B cell (primary cell): ENCODE measurements around the gene ISOC2. TPM values are rescaled to one million over a fixed set of nuclear protein-coding genes. Genes with fewer than 3 reads are reported as not detected.

ENCODE experiments used
- ATAC-seq: fragments of 200-7000 bp; cut with Tn5 transposase; one replicate; pipeline ENCODE4 v1.10.0; 2021; ENCODE audit warnings: low read depth, mild to moderate bottlenecking, moderate number of reproducible peaks, moderate library complexity
- CTCF ChIA-PET: fragments of 350-600 bp; sonication (Branson Sonifier 250); formaldehyde crosslinking; loops from one replicate; lab custom pipeline; 2021; ENCODE audit warnings: antibody characterized with exemption, inconsistent platforms; lab: Charles Lee
- POLR2A ChIA-PET: fragments of 350-600 bp; sonication (Branson Sonifier 250); formaldehyde crosslinking; loops from one replicate; lab custom pipeline; 2021; ENCODE audit warnings: antibody characterized with exemption; lab: Charles Lee
- DNase-seq: peaks from one replicate; pipeline ENCODE4 v3.0.0; 2013
- H2AFZ ChIP-seq: 2 replicates; pipeline ENCODE4 v1.6.1; 2012; ENCODE audit warnings: mild to moderate bottlenecking, low read depth, low read length; ENCODE audit not compliant: insufficient read depth, poor library complexity, severe bottlenecking
- H3K27ac ChIP-seq, 2 donors: 1 replicate in 1 of 2; 2 replicates in 1 of 2; pipeline ENCODE4 v1.5.1; 2012 to 2013; ENCODE audit warnings: low read length in 2 of 2, mild to moderate bottlenecking in 2 of 2, moderate library complexity in 1 of 2
- H3K27me3 ChIP-seq, 4 experiments: fragments of 200-600 bp in 1 of 4; sonication (generic) in 1 of 4; replicated peaks in 1 of 4; 1 replicate in 2 of 4; 2 replicates in 2 of 4; pipeline versions ENCODE4 v1.6.1 to v1.7.0; 2013 to 2016; ENCODE audit warnings: low read length in 3 of 4, mild to moderate bottlenecking in 2 of 4, mixed read lengths in 1 of 4, moderate library complexity in 1 of 4; ENCODE audit not compliant: insufficient read depth in 4 of 4, control insufficient read depth in 3 of 4; ENCODE audit errors: control extremely low read depth in 1 of 4
- H3K36me3 ChIP-seq, 2 experiments: replicated peaks in 1 of 2; 1 replicate in 1 of 2; 2 replicates in 1 of 2; pipeline versions ENCODE4 v1.6.1 to v1.7.1; 2013; ENCODE audit warnings: low read length in 1 of 2; ENCODE audit not compliant: insufficient read depth in 2 of 2, control insufficient read depth in 1 of 2; ENCODE audit errors: control extremely low read depth in 1 of 2, extremely low read depth in 1 of 2
- H3K4me1 ChIP-seq, 2 donors: fragments of 200-600 bp in 1 of 2; sonication (generic) in 1 of 2; 1 replicate in 1 of 2; 2 replicates in 1 of 2; pipeline versions ENCODE4 v1.5.1 to v1.6.1; 2013 to 2017; ENCODE audit warnings: low read length in 2 of 2; ENCODE audit not compliant: control insufficient read depth in 2 of 2, insufficient read depth in 2 of 2
- H3K4me2 ChIP-seq: replicated peaks from 2 replicates; pipeline ENCODE3; 2012; ENCODE audit warnings: mild to moderate bottlenecking, low read depth, low read length; ENCODE audit not compliant: poor library complexity, severe bottlenecking
- H3K4me3 ChIP-seq, 5 experiments: fragments of 200-600 bp in 1 of 5; sonication (generic) in 1 of 5; 1 replicate in 3 of 5; 2 replicates in 2 of 5; pipeline versions ENCODE4 v1.5.1 to v1.7.0; 2011 to 2016; ENCODE audit warnings: low read length in 4 of 5, mild to moderate bottlenecking in 4 of 5, low read depth in 2 of 5, control low read depth in 1 of 5, moderate library complexity in 1 of 5; ENCODE audit not compliant: insufficient read depth in 1 of 5; ENCODE audit errors: control extremely low read depth in 1 of 5, extremely low read depth in 1 of 5
- H3K79me2 ChIP-seq: fragments of 200-600 bp; sonication (generic); one replicate; pipeline ENCODE4 v1.6.0; 2016; ENCODE audit warnings: low read length; ENCODE audit not compliant: control insufficient read depth, insufficient read depth
- H3K9ac ChIP-seq: fragments of 200-600 bp; sonication (generic); 2 replicates; pipeline ENCODE4 v1.6.1; 2017; ENCODE audit warnings: mild to moderate bottlenecking, low read length, moderate library complexity
- H3K9me3 ChIP-seq, 3 donors: one replicate each; pipeline versions ENCODE4 v1.6.1 to v1.7.1; 2013; ENCODE audit warnings: low read length in 2 of 3; ENCODE audit not compliant: control insufficient read depth in 2 of 3, insufficient read depth in 1 of 3; ENCODE audit errors: control extremely low read depth in 1 of 3
- H4K20me1 ChIP-seq: 2 replicates; pipeline ENCODE4 v1.6.0; 2012; ENCODE audit warnings: mild to moderate bottlenecking, low read length; ENCODE audit not compliant: insufficient read depth, control insufficient read depth, poor library complexity, severe bottlenecking
- H3K27ac Mint-ChIP-seq: one replicate; pipeline ENCODE4 v1.8.0; 2021; ENCODE audit warnings: mixed read lengths
- H3K27me3 Mint-ChIP-seq: one replicate; pipeline ENCODE4 v1.8.0; 2021; ENCODE audit warnings: mixed read lengths
- H3K4me1 Mint-ChIP-seq: one replicate; pipeline ENCODE4 v1.8.0; 2021; ENCODE audit warnings: mixed read lengths
- H3K4me3 Mint-ChIP-seq: one replicate; pipeline ENCODE4 v1.8.0; 2021; ENCODE audit warnings: mixed read lengths
- H3K9me3 Mint-ChIP-seq: one replicate; pipeline ENCODE4 v1.8.0; 2022; ENCODE audit warnings: mixed read lengths; ENCODE audit not compliant: insufficient read depth
- EZH2 ChIP-seq: IDR thresholded peaks from 2 replicates; pipeline ENCODE4 v1.6.1; 2012; ENCODE audit warnings: borderline replicate concordance, low read depth, mild to moderate bottlenecking, moderate library complexity, low read length; ENCODE audit not compliant: insufficient read depth, poor library complexity, severe bottlenecking
- WGBS: methylation state at CpG from one replicate; pipeline ENCODE4 v1.1.5; 2013; ENCODE audit warnings: missing lambda C conversion rate; ENCODE audit not compliant: insufficient coverage; 5-methylcytosine and 5-hydroxymethylcytosine counted together
- intact Hi-C: fragments of 100-400 bp; cut with micrococcal nuclease; formaldehyde crosslinking; loops from one replicate; pipeline ENCODE4 v1.10.0; 2022
- polyA plus RNA-seq: library from polyadenylated mRNA; depleted of rRNA; stranded (reverse); fragments of >200 nt; gene quantifications from 2 replicates; pipeline ENCODE4 v1.2.3, GENCODE V29; 2012
- total RNA-seq, 2 donors: library from RNA; stranded (reverse); fragments of 120-200 nt in 1 of 2; gene quantifications; 1 replicate in 1 of 2; 2 replicates in 1 of 2; pipeline versions ENCODE4 v1.2.3 to v1.2.4, GENCODE V29; 2013 to 2022
- TF ChIP-seq, protein P1 (sequence below): fragments of 200-600 bp; IDR thresholded peaks from one replicate; pipeline ENCODE4 v1.8.0; 2022; ENCODE audit warnings: antibody characterized with exemption, mild to moderate bottlenecking

The ISOC2 gene
- total and polyA plus RNA-seq, 2 donors (not counting 1 experiment from before 2014, with no cell fraction given): 10.0 to 27.6 TPM

DNA sequence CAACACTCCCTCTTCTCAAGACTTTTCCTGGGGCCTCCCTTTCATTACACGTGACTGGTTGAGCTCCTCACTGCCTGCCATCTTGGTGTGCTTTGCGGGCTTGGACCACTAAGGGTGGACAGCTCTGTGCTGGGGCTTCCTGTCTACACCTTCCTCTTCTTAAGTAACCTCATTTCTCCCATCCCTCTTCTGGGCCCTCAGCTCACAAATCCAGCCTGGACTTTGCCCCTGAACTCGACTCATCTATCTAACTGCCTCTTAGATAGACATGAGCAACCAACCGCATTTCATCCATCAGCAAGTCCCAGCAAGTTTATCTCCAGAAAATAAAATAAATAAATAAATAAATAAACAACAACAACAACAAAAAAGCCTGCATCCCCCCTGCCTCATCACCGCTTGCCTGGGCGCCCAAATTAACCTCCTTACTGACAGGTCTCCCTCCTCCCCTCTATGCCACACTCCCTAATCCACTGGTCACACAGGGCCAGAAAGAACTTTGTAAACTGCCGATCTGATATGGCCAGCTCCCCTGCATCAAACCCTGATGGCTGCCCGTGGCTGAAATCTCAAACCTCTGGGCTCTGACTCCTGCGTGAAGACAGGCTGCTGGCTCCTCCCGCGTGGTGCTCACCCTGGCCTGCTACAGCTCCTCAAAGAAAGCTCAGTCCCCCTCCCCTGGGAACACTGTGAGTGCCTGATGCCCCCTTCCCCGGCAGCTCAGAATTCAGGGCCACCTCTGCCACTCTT is 7.8 kb downstream of the ISOC2 start:
- Histone ChIP-seq H3K36me3 (peaks cover 0 to 2% of the 10 kb centered on the region in 2 experiments), H3K79me2 (no peaks in the 10 kb centered on the region), H3K9me3 (peaks cover 0 to 15% (median 0%) of the 10 kb centered on the region in 3 donors), H3K9ac (no peak overlapping the region), H3K27ac (no peak overlapping the region), H3K27me3 (peaks cover 0 to 36% (median 12%) of the 10 kb centered on the region in 4 experiments), H3K4me1 (peaks cover 15 to 17% of the 10 kb centered on the region in 2 donors), H3K4me3 (no peak overlapping the region), H3K4me2 (no peak overlapping the region), H4K20me1 (no peaks in the 10 kb centered on the region), H2AFZ (no peak overlapping the region)
- ChIA-PET POLR2A (interaction anchor here (0.7 kb wide), 1 partner anchor 22 kb away, joined by 3 read pairs; no protein-coding TSS in a partner anchor), CTCF (interaction anchor here (0.6 to 1.7 kb wide), 4 partner anchors 8 to 313 kb away, joined by 4 to 9 read pairs (median 6); partner anchors contain the start of gene ISOC2)
- peaks cover 18% of the 10 kb centered on the region for H3K27me3 Mint-ChIP-seq
- peak overlapping the region; percentile 4 for H3K27ac Mint-ChIP-seq
- DNase-seq: no peak
- no peak for ATAC-seq
- TF ChIP-seq EZH2: no peak
- TF ChIP-seq, protein P1, sequence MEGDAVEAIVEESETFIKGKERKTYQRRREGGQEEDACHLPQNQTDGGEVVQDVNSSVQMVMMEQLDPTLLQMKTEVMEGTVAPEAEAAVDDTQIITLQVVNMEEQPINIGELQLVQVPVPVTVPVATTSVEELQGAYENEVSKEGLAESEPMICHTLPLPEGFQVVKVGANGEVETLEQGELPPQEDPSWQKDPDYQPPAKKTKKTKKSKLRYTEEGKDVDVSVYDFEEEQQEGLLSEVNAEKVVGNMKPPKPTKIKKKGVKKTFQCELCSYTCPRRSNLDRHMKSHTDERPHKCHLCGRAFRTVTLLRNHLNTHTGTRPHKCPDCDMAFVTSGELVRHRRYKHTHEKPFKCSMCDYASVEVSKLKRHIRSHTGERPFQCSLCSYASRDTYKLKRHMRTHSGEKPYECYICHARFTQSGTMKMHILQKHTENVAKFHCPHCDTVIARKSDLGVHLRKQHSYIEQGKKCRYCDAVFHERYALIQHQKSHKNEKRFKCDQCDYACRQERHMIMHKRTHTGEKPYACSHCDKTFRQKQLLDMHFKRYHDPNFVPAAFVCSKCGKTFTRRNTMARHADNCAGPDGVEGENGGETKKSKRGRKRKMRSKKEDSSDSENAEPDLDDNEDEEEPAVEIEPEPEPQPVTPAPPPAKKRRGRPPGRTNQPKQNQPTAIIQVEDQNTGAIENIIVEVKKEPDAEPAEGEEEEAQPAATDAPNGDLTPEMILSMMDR: no peak
- H3K4me1 Mint-ChIP-seq: peaks cover 13% of the 10 kb centered on the region
- peak overlapping the region; percentile 48 for H3K4me3 Mint-ChIP-seq
- WGBS: 92% methylated on average over 11 of the region's 12 CpGs
- intact Hi-C loops: no loop called here
- H3K9me3 Mint-ChIP-seq: no peaks in the 10 kb centered on the region
